SK-N-SH (cell line): ENCODE data around the gene NBPF26.
"Not testable (repeated sequence)": the region's sequence is repeated elsewhere in the genome, so short reads cannot be mapped to it uniquely, and the experiment has no call there.

Experiments used
- EP300 ChIP-seq, 2 experiments: IDR thresholded peaks; 2 replicates each; pipeline versions ENCODE4 v1.4.0 to v1.6.1; 2012; ENCODE audit warnings: borderline replicate concordance in 1 of 2, low read depth in 1 of 2, low read length in 1 of 2
- EZH2phosphoT487 ChIP-seq: fragments of 200-600 bp; sonication (generic); IDR thresholded peaks from 2 replicates; pipeline ENCODE4 v1.6.1; 2017; ENCODE audit warnings: low read depth, mixed run types, mild to moderate bottlenecking, antibody characterized with exemption, moderate library complexity, borderline replicate concordance
- FOXM1 ChIP-seq: IDR thresholded peaks from 2 replicates; pipeline ENCODE4 v1.4.0; 2012; ENCODE audit warnings: low read depth, mild to moderate bottlenecking
- JUND ChIP-seq: IDR thresholded peaks from 2 replicates; pipeline ENCODE4 v1.4.0; 2012
- MEF2A ChIP-seq: IDR thresholded peaks from 2 replicates; pipeline ENCODE4 v1.4.0; 2012; ENCODE audit warnings: low read depth, borderline replicate concordance
- POLR2AphosphoS5 ChIP-seq: IDR thresholded peaks from 2 replicates; pipeline ENCODE4 v1.6.1; 2012; ENCODE audit warnings: low read depth, low read length
- RAD21 ChIP-seq: IDR thresholded peaks from 2 replicates; pipeline ENCODE4 v1.6.1; 2012; ENCODE audit warnings: mild to moderate bottlenecking, low read length
- RCOR1 ChIP-seq: fragments of 150-350 bp; IDR thresholded peaks from 2 replicates; pipeline ENCODE4 v1.6.1; 2017; ENCODE audit warnings: antibody characterized with exemption, low read length
- RXRA ChIP-seq: IDR thresholded peaks from 2 replicates; pipeline ENCODE4 v1.4.0; 2012; ENCODE audit warnings: low read depth, mild to moderate bottlenecking, borderline replicate concordance
- SIN3A ChIP-seq: IDR thresholded peaks from 2 replicates; pipeline ENCODE4 v1.6.1; 2012; ENCODE audit warnings: low read depth, mild to moderate bottlenecking, low read length, moderate library complexity, borderline replicate concordance
- YY1 ChIP-seq: IDR thresholded peaks from 2 replicates; pipeline ENCODE4 v1.4.0; 2012; ENCODE audit warnings: low read depth, mild to moderate bottlenecking
- ZBTB33 ChIP-seq: IDR thresholded peaks from 2 replicates; pipeline ENCODE4 v1.4.0; 2012; ENCODE audit warnings: low read depth, borderline replicate concordance
- TF ChIP-seq, protein P1 (sequence below): fragments of 200-600 bp; sonication (generic); IDR thresholded peaks from 2 replicates; pipeline ENCODE4 v1.6.1; 2017; ENCODE audit warnings: antibody characterized with exemption, mild to moderate bottlenecking, moderate library complexity
- TF ChIP-seq, protein P2 (sequence below): IDR thresholded peaks from 2 replicates; pipeline ENCODE4 v1.6.1; 2012; ENCODE audit warnings: mild to moderate bottlenecking, low read depth, low read length, moderate library complexity

- not testable (repeated sequence) for TF ChIP-seq EZH2phosphoT487; POLR2AphosphoS5; EP300 (IDR thresholded peaks at IDR 0.05; ENCODE audit: borderline replicate concordance in 1 of 2, low read depth in 1 of 2, low read length in 1 of 2); RCOR1; ZBTB33; YY1; RXRA; SIN3A; RAD21; MEF2A; JUND; FOXM1
- TF ChIP-seq, protein P1, sequence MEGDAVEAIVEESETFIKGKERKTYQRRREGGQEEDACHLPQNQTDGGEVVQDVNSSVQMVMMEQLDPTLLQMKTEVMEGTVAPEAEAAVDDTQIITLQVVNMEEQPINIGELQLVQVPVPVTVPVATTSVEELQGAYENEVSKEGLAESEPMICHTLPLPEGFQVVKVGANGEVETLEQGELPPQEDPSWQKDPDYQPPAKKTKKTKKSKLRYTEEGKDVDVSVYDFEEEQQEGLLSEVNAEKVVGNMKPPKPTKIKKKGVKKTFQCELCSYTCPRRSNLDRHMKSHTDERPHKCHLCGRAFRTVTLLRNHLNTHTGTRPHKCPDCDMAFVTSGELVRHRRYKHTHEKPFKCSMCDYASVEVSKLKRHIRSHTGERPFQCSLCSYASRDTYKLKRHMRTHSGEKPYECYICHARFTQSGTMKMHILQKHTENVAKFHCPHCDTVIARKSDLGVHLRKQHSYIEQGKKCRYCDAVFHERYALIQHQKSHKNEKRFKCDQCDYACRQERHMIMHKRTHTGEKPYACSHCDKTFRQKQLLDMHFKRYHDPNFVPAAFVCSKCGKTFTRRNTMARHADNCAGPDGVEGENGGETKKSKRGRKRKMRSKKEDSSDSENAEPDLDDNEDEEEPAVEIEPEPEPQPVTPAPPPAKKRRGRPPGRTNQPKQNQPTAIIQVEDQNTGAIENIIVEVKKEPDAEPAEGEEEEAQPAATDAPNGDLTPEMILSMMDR = not testable (repeated sequence)
- TF ChIP-seq, protein P2, sequence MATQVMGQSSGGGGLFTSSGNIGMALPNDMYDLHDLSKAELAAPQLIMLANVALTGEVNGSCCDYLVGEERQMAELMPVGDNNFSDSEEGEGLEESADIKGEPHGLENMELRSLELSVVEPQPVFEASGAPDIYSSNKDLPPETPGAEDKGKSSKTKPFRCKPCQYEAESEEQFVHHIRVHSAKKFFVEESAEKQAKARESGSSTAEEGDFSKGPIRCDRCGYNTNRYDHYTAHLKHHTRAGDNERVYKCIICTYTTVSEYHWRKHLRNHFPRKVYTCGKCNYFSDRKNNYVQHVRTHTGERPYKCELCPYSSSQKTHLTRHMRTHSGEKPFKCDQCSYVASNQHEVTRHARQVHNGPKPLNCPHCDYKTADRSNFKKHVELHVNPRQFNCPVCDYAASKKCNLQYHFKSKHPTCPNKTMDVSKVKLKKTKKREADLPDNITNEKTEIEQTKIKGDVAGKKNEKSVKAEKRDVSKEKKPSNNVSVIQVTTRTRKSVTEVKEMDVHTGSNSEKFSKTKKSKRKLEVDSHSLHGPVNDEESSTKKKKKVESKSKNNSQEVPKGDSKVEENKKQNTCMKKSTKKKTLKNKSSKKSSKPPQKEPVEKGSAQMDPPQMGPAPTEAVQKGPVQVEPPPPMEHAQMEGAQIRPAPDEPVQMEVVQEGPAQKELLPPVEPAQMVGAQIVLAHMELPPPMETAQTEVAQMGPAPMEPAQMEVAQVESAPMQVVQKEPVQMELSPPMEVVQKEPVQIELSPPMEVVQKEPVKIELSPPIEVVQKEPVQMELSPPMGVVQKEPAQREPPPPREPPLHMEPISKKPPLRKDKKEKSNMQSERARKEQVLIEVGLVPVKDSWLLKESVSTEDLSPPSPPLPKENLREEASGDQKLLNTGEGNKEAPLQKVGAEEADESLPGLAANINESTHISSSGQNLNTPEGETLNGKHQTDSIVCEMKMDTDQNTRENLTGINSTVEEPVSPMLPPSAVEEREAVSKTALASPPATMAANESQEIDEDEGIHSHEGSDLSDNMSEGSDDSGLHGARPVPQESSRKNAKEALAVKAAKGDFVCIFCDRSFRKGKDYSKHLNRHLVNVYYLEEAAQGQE = not testable (repeated sequence)
These were observed 409 bp upstream of the NBPF26 start for GRCh38 chr1:120723358-120723714.
